ENCODE data around the gene GAL3ST1. TPM values are rescaled to one million over a fixed set of nuclear protein-coding genes. Genes with fewer than 3 reads are reported as not detected.

GAL3ST1 gene
- total and polyA plus RNA-seq, 4 donors: 1.0 to 19.4 (median 1.5) TPM

- WGBS: 94% methylated on average over 6 of the region's 6 CpGs
- Histone ChIP-seq H3K4me3 (ENCODE audit: low read depth in 1 of 3, low read length in 3 of 3) (no peak overlapping the region), H3K27ac (ENCODE audit: low read depth in 1 of 2, low read length in 2 of 2) (no peak overlapping the region), H3K9me3 (ENCODE audit: control insufficient read depth in 4 of 4, low read length in 3 of 4) (no peaks in the 10 kb centered on the region), H3K27me3 (ENCODE audit: control insufficient read depth in 4 of 4, insufficient read depth in 4 of 4, low read length in 3 of 4) (no peaks in the 10 kb centered on the region), H3K4me1 (ENCODE audit: control insufficient read depth in 4 of 4, insufficient read depth in 4 of 4, low read length in 3 of 4) (no peaks in the 10 kb centered on the region), H3K36me3 (ENCODE audit: control insufficient read depth in 4 of 4, insufficient read depth in 3 of 4, low read depth in 1 of 4, low read length in 3 of 4) (peaks cover 27 to 97% (median 62%) of the 10 kb centered on the region in 4 donors), H3K9ac (ENCODE audit: low read depth in 1 of 2, low read length in 2 of 2) (no peak overlapping the region)
- no peak for DNase-seq (ENCODE audit: low spot score)
- TF ChIP-seq, protein P1, sequence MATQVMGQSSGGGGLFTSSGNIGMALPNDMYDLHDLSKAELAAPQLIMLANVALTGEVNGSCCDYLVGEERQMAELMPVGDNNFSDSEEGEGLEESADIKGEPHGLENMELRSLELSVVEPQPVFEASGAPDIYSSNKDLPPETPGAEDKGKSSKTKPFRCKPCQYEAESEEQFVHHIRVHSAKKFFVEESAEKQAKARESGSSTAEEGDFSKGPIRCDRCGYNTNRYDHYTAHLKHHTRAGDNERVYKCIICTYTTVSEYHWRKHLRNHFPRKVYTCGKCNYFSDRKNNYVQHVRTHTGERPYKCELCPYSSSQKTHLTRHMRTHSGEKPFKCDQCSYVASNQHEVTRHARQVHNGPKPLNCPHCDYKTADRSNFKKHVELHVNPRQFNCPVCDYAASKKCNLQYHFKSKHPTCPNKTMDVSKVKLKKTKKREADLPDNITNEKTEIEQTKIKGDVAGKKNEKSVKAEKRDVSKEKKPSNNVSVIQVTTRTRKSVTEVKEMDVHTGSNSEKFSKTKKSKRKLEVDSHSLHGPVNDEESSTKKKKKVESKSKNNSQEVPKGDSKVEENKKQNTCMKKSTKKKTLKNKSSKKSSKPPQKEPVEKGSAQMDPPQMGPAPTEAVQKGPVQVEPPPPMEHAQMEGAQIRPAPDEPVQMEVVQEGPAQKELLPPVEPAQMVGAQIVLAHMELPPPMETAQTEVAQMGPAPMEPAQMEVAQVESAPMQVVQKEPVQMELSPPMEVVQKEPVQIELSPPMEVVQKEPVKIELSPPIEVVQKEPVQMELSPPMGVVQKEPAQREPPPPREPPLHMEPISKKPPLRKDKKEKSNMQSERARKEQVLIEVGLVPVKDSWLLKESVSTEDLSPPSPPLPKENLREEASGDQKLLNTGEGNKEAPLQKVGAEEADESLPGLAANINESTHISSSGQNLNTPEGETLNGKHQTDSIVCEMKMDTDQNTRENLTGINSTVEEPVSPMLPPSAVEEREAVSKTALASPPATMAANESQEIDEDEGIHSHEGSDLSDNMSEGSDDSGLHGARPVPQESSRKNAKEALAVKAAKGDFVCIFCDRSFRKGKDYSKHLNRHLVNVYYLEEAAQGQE (IDR thresholded peaks at IDR 0.05): no peak
- no peak for TF ChIP-seq TAF1 (conservative IDR thresholded peaks at IDR 0.05)
- TF ChIP-seq FOXA2 (IDR thresholded peaks at IDR 0.05): no peak
- TF ChIP-seq RXRA (IDR thresholded peaks at IDR 0.05): no peak
- TF ChIP-seq MAX (IDR thresholded peaks at IDR 0.05): no peak
- TF ChIP-seq EGR1 (IDR thresholded peaks at IDR 0.05; ENCODE audit: low read depth in 2 of 2): no peak
- TF ChIP-seq, protein P2, sequence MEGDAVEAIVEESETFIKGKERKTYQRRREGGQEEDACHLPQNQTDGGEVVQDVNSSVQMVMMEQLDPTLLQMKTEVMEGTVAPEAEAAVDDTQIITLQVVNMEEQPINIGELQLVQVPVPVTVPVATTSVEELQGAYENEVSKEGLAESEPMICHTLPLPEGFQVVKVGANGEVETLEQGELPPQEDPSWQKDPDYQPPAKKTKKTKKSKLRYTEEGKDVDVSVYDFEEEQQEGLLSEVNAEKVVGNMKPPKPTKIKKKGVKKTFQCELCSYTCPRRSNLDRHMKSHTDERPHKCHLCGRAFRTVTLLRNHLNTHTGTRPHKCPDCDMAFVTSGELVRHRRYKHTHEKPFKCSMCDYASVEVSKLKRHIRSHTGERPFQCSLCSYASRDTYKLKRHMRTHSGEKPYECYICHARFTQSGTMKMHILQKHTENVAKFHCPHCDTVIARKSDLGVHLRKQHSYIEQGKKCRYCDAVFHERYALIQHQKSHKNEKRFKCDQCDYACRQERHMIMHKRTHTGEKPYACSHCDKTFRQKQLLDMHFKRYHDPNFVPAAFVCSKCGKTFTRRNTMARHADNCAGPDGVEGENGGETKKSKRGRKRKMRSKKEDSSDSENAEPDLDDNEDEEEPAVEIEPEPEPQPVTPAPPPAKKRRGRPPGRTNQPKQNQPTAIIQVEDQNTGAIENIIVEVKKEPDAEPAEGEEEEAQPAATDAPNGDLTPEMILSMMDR (IDR thresholded peaks at IDR 0.05; ENCODE audit: low read depth, low read length, missing input control): no peak
- no peak for TF ChIP-seq JUND (IDR thresholded peaks at IDR 0.05)
- no peak for TF ChIP-seq RAD21 (IDR thresholded peaks at IDR 0.05)
- TF ChIP-seq, protein P3, sequence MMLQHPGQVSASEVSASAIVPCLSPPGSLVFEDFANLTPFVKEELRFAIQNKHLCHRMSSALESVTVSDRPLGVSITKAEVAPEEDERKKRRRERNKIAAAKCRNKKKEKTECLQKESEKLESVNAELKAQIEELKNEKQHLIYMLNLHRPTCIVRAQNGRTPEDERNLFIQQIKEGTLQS (IDR thresholded peaks at IDR 0.05): no peak
- no peak for TF ChIP-seq NR2F2 (IDR thresholded peaks at IDR 0.05)
- TF ChIP-seq YY1 (IDR thresholded peaks at IDR 0.05): no peak
- no peak for TF ChIP-seq HNF4G (IDR thresholded peaks at IDR 0.05)
- TF ChIP-seq FOXA1 (IDR thresholded peaks at IDR 0.05): no peak
- TF ChIP-seq HNF4A (conservative IDR thresholded peaks at IDR 0.05): no peak
- no peak for TF ChIP-seq SP1 (IDR thresholded peaks at IDR 0.05)
- no peak for TF ChIP-seq ZBTB33 (IDR thresholded peaks at IDR 0.05)
- TF ChIP-seq GABPA (IDR thresholded peaks at IDR 0.05 in 1 of 2, conservative IDR thresholded peaks at IDR 0.05 in 1 of 2): no peak
Observed at GRCh38 chr22:30582051-30582450, 7.6 kb upstream of the GAL3ST1 start.

Data from liver (tissue), 9 donors.